Left ventricle myocardium inferior (tissue), 1 donor: ENCODE results near the gene PIH1D2. TPM values are rescaled to one million over a fixed set of nuclear protein-coding genes. Genes with fewer than 3 reads are reported as not detected.
"Not testable (repeated sequence)": the region's sequence is repeated elsewhere in the genome, so short reads cannot be mapped to it uniquely, and the experiment has no call there.

Source experiments
- DNase-seq: peaks from one replicate; pipeline ENCODE4 v3.0.0-alpha.2; 2020
- H3K27ac ChIP-seq: fragments of 200-600 bp; replicated peaks from 2 replicates; pipeline ENCODE4 v1.8.0; 2021
- H3K27me3 ChIP-seq: fragments of 200-600 bp; 2 replicates; pipeline ENCODE4 v1.8.0; 2021; ENCODE audit warnings: low read depth
- H3K36me3 ChIP-seq: fragments of 200-600 bp; 2 replicates; pipeline ENCODE4 v1.8.0; 2021
- H3K4me1 ChIP-seq: fragments of 200-600 bp; 2 replicates; pipeline ENCODE4 v1.8.0; 2021
- H3K4me3 ChIP-seq: fragments of 200-600 bp; 2 replicates; pipeline ENCODE4 v1.8.0; 2021; ENCODE audit warnings: mild to moderate bottlenecking, moderate library complexity
- H3K9me3 ChIP-seq: fragments of 200-600 bp; replicated peaks from 2 replicates; pipeline ENCODE4 v1.8.0; 2021
- CTCF ChIP-seq: fragments of 200-600 bp; IDR thresholded peaks from 2 replicates; pipeline ENCODE4 v1.8.0; 2021; ENCODE audit warnings: antibody characterized with exemption, mild to moderate bottlenecking, borderline replicate concordance
- intact Hi-C: fragments of 100-400 bp; cut with micrococcal nuclease; formaldehyde crosslinking; loops from one replicate; pipeline ENCODE4 v1.11.0; 2022
- total RNA-seq: library from RNA; stranded (reverse); fragmentation: NEBNext Ultra II Directional; extraction: Animal tissue kit (Norgen Biotek cat#: 25700); gene quantifications from one replicate; pipeline ENCODE4 v1.2.1, GENCODE V29; 2021
- donor health status: DM: no; HTN: yes; CAD: no; lungs with severe emphysema.

Gene PIH1D2
- total RNA-seq, 1 donor from 2014 or later: 2.2 TPM

- H3K36me3 ChIP-seq: peaks cover 95% of the 10 kb centered on the region
- H3K27ac ChIP-seq: no peak overlapping the region
- DNase-seq: no peak
- TF ChIP-seq CTCF: no peak
- H3K9me3 ChIP-seq: peaks cover 3% of the 10 kb centered on the region
- intact Hi-C loops: no loop called here
- peaks cover 14% of the 10 kb centered on the region for H3K4me1 ChIP-seq
- no peak overlapping the region for H3K4me3 ChIP-seq
- no peaks in the 10 kb centered on the region for H3K27me3 ChIP-seq
Observed at GRCh38 chr11:112051768-112052167, 22.0 kb downstream of the PIH1D2 start.

- DNase-seq: no peak
- no peak overlapping the region for H3K4me3 ChIP-seq
- no peaks in the 10 kb centered on the region for H3K27me3 ChIP-seq
- peaks cover 95% of the 10 kb centered on the region for H3K36me3 ChIP-seq
- H3K9me3 ChIP-seq: peaks cover 3% of the 10 kb centered on the region
- intact Hi-C loops: no loop called here
- no peak overlapping the region for H3K27ac ChIP-seq
- TF ChIP-seq CTCF: no peak
- H3K4me1 ChIP-seq: peaks cover 14% of the 10 kb centered on the region
Observed at GRCh38 chr11:112050721-112051120, 23.1 kb downstream of the PIH1D2 start.

- H3K27me3 ChIP-seq: no peaks in the 10 kb centered on the region
- H3K4me1 ChIP-seq: peaks cover 14% of the 10 kb centered on the region
- no peak overlapping the region for H3K4me3 ChIP-seq
- DNase-seq: no peak
- H3K9me3 ChIP-seq: peaks cover 3% of the 10 kb centered on the region
- no peak overlapping the region for H3K27ac ChIP-seq
- H3K36me3 ChIP-seq: peaks cover 96% of the 10 kb centered on the region
- no peak for TF ChIP-seq CTCF
- intact Hi-C loops: no loop called here
Observed at GRCh38 chr11:112049777-112050176, 24.0 kb downstream of the PIH1D2 start.

- DNase-seq, H3K27ac ChIP-seq, H3K27me3 ChIP-seq, H3K9me3 ChIP-seq, H3K4me3 ChIP-seq, intact Hi-C loops: not testable (repeated sequence)
- Histone ChIP-seq H3K36me3 (peaks cover 96% of the 10 kb centered on the region), H3K4me1 (peaks cover 14% of the 10 kb centered on the region)
Observed at GRCh38 chr11:112048256-112048655, 25.6 kb downstream of the PIH1D2 start.

- DNase-seq, H3K9me3 ChIP-seq, H3K4me3 ChIP-seq, intact Hi-C loops, H3K27ac ChIP-seq, H3K27me3 ChIP-seq: not testable (repeated sequence)
- H3K36me3 ChIP-seq: peaks cover 82% of the 10 kb centered on the region
- peaks cover 20% of the 10 kb centered on the region for H3K4me1 ChIP-seq
Observed at GRCh38 chr11:112046647-112047046, 27.2 kb downstream of the PIH1D2 start.

- no peak for TF ChIP-seq CTCF
- Histone ChIP-seq H3K27ac (no peak overlapping the region), H3K27me3 (no peaks in the 10 kb centered on the region), H3K36me3 (peaks cover 77% of the 10 kb centered on the region), H3K4me3 (no peak overlapping the region), H3K9me3 (peaks cover 3% of the 10 kb centered on the region), H3K4me1 (peaks cover 29% of the 10 kb centered on the region)
- intact Hi-C loops: no loop called here
- DNase-seq: no peak
Observed at GRCh38 chr11:112044961-112045360, 28.9 kb downstream of the PIH1D2 start.

- no peak for TF ChIP-seq CTCF
- Histone ChIP-seq H3K27ac (no peak overlapping the region), H3K4me1 (peaks cover 30% of the 10 kb centered on the region), H3K4me3 (no peak overlapping the region), H3K27me3 (no peaks in the 10 kb centered on the region), H3K9me3 (peaks cover 3% of the 10 kb centered on the region), H3K36me3 (peaks cover 78% of the 10 kb centered on the region)
- no peak for DNase-seq
- intact Hi-C loops: no loop called here
Observed at GRCh38 chr11:112042961-112043304, 30.9 kb downstream of the PIH1D2 start.
